ENCODE results near the gene PTX3. TPM values are rescaled to one million over a fixed set of nuclear protein-coding genes. Genes with fewer than 3 reads are reported as not detected.

The PTX3 gene
- total RNA-seq, 2 donors from 2014 or later: 13.5 to 16.5 TPM

DNA sequence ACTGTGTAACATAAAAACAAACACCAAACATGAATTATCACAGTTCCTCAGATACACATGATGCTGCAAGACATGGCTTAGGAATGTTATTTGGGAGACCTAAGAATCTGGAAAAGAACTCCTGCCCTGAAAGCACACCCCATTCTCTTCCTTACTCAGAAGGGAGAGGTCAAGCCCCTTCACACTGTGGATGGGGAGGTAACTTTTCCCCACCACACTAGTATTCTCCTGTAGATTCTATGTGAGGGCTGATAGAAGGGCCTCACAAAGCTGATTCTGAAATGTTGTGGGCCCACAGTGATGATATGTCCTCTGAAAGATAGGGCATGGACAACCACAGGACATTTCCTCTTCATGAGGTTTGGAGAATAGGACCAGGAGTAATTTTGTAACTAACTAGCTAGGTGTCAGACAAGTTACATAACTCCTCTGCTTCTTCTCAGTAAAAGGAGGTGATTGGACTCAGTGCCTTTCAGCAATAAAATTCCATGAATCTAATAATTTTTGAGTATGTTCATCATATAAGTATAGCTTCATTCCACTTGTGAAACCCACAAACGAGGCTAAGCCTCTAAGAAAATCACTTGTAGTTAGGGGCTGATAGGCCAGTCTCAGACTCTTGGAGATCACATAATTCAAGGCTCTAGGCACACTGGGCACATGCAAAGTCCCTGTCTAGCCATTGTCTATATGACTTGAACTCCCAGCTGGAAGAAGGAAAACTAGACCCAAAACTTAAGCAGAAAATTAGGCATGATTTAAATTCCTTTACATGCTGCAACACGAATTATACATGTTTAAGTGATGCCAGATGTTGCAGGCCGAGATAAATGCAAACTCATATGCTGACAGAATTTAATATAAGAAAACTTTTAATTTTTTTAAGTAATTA, 7.5 kb downstream of the PTX3 start:
- intact Hi-C loops (cut with DNase I): no loop called here
- 54 to 70% methylated on average over 3 of the region's 3 CpGs for WGBS, 2 donors

DNA sequence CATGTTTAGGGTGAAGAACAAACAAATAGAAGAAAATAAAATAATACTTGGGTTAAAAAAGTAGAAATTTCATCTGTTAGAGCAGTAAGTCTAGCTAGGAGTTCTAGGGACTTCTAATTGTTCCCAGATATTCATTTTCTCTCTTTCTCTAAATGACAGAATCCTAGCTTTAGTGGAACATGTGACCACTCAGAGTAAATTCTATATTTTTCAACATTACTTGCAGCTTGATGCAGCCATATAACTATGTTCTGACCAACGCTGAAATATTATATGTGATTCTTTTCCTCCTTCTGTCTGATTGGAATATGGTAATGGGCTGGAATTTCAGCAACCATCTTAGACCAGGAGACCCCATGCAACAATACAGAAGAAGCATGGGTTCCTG, 8.1 kb downstream of the PTX3 start:
- no peak for DNase-seq
- H3K4me1 ChIP-seq: no peaks in the 10 kb centered on the region
- no peaks in the 10 kb centered on the region for H3K36me3 ChIP-seq (replicated peaks in 1 of 2; ENCODE audit: insufficient read depth in 1 of 2, low read depth in 2 of 2)
- no peak overlapping the region for H3K4me3 ChIP-seq
- H3K27me3 ChIP-seq: no peaks in the 10 kb centered on the region
- ATAC-seq: no peak
- no peaks in the 10 kb centered on the region for H3K9me3 ChIP-seq
- no peak for TF ChIP-seq POLR2A (IDR thresholded peaks at IDR 0.05)
- TF ChIP-seq, protein P1, sequence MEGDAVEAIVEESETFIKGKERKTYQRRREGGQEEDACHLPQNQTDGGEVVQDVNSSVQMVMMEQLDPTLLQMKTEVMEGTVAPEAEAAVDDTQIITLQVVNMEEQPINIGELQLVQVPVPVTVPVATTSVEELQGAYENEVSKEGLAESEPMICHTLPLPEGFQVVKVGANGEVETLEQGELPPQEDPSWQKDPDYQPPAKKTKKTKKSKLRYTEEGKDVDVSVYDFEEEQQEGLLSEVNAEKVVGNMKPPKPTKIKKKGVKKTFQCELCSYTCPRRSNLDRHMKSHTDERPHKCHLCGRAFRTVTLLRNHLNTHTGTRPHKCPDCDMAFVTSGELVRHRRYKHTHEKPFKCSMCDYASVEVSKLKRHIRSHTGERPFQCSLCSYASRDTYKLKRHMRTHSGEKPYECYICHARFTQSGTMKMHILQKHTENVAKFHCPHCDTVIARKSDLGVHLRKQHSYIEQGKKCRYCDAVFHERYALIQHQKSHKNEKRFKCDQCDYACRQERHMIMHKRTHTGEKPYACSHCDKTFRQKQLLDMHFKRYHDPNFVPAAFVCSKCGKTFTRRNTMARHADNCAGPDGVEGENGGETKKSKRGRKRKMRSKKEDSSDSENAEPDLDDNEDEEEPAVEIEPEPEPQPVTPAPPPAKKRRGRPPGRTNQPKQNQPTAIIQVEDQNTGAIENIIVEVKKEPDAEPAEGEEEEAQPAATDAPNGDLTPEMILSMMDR (IDR thresholded peaks at IDR 0.05): no peak
- H3K27ac ChIP-seq: no peak overlapping the region
- 89 to 91% methylated on average over 1 of the region's 1 CpG for WGBS, 2 donors
- intact Hi-C loops (cut with DNase I): no loop called here

More for the DNA sequence above, 7.5 kb downstream of the PTX3 start:
- ATAC-seq: no peak
- DNase-seq: no peak
- Histone ChIP-seq H3K4me1 (no peaks in the 10 kb centered on the region), H3K27ac (no peak overlapping the region), H3K4me3 (no peak overlapping the region), H3K27me3 (no peaks in the 10 kb centered on the region), H3K9me3 (no peaks in the 10 kb centered on the region), H3K36me3 (replicated peaks in 1 of 2; ENCODE audit: insufficient read depth in 1 of 2, low read depth in 2 of 2) (no peaks in the 10 kb centered on the region)
- TF ChIP-seq, protein P1 (IDR thresholded peaks at IDR 0.05): no peak
- no peak for TF ChIP-seq POLR2A (IDR thresholded peaks at IDR 0.05)

DNA sequence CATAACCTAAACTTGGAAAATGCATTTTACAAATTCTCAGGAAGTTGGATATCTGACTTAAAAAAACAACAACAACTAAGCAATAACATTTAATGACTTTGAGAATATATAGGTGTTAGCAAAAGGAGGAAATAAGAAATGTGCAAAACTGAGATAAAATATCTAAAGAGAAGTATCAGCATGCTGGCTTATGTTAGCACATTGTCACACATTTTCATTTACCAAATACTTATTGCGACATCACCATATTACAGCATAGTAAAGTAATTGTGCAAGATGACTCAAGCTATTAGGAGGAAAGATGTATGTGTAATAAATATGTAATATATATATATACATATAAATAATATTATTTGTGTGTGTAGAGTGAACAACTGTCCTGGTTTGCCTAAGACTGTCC, 9.2 kb downstream of the PTX3 start:
- TF ChIP-seq POLR2A (IDR thresholded peaks at IDR 0.05): no peak
- TF ChIP-seq, protein P1 (IDR thresholded peaks at IDR 0.05): no peak
- 82 to 90% methylated on average over 1 of the region's 1 CpG for WGBS, 2 donors

DNA sequence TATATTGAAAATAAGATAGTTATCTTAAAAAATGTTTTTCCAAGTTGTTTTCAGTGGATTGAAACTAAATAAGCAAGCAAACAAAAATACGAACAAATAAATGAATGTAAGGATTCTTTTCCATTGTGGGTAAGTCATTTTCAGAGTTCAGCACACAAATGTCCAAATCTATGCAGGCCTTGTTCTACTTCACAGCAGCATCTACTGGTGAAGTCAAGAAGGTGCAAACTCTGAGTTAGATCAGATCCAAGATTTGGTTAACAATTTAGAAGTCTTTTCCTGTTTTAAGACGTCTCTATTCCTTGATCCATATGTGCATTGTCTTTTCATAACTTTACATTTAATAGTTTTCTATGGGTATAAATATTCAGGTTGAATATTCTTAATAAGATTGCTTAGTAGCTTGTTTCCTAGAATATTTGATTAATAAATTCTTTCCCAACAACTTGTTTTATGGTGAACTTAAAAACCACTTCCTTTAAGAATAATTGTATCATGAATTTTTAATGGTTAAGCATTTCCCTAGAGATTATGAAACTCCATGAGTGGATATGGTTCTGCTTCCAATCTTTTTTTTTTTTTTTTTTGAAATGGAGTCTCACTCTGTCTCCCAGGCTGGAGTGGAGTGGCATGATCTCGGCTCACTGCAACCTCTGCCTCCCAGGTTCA, 10.5 kb downstream of the PTX3 start:
- no peak for TF ChIP-seq POLR2A (IDR thresholded peaks at IDR 0.05)
- TF ChIP-seq, protein P1 (IDR thresholded peaks at IDR 0.05): peak in 5 of 7 experiments; percentile 14 to 39 (median 32)
- Histone ChIP-seq H3K4me1 (no peaks in the 10 kb centered on the region), H3K4me3 (no peak overlapping the region), H3K9me3 (no peaks in the 10 kb centered on the region), H3K27me3 (no peaks in the 10 kb centered on the region), H3K36me3 (replicated peaks in 1 of 2; ENCODE audit: insufficient read depth in 1 of 2, low read depth in 2 of 2) (no peaks in the 10 kb centered on the region), H3K27ac (no peak overlapping the region)
- 63 to 71% methylated on average over 3 of the region's 3 CpGs for WGBS, 2 donors
- DNase-seq (no peak), ATAC-seq (no peak)
- intact Hi-C loops (cut with DNase I): no loop called here

More for the DNA sequence above, 9.2 kb downstream of the PTX3 start:
- no peak for DNase-seq
- H3K27ac ChIP-seq: no peak overlapping the region
- no peak for ATAC-seq
- H3K36me3 ChIP-seq (replicated peaks in 1 of 2; ENCODE audit: insufficient read depth in 1 of 2, low read depth in 2 of 2): no peaks in the 10 kb centered on the region
- no peaks in the 10 kb centered on the region for H3K27me3 ChIP-seq
- intact Hi-C loops (cut with DNase I): no loop called here
- H3K9me3 ChIP-seq: no peaks in the 10 kb centered on the region
- H3K4me3 ChIP-seq: no peak overlapping the region
- H3K4me1 ChIP-seq: no peaks in the 10 kb centered on the region

Data from body of pancreas (tissue), 4 donors.